Vagina (tissue), 2 donors: ENCODE measurements around the gene SLCO2A1. TPM values are rescaled to one million over a fixed set of nuclear protein-coding genes. Genes with fewer than 3 reads are reported as not detected.

Experiments
- DNase-seq, 2 donors: peaks; one replicate each; pipeline ENCODE4 v3.0.0-alpha.2; 2017; ENCODE audit errors: extremely low spot score in 2 of 2
- H3K27ac ChIP-seq: fragments of 200-600 bp; sonication (generic); one replicate; pipeline ENCODE4 v1.5.1; 2019
- H3K27me3 ChIP-seq: fragments of 200-600 bp; sonication (generic); one replicate; pipeline ENCODE4 v1.5.1; 2019
- H3K36me3 ChIP-seq, 2 donors: fragments of 200-600 bp; sonication (generic); one replicate each; pipeline ENCODE4 v1.5.1; 2017 to 2019
- H3K4me1 ChIP-seq: fragments of 200-600 bp; sonication (generic); one replicate; pipeline ENCODE4 v1.5.1; 2019
- H3K4me3 ChIP-seq, 2 donors: fragments of 200-600 bp; sonication (generic); 1 replicate in 1 of 2; 2 replicates in 1 of 2; pipeline ENCODE4 v1.5.1; 2016 to 2019
- H3K9me3 ChIP-seq: fragments of 200-600 bp; sonication (generic); one replicate; pipeline ENCODE4 v1.5.1; 2019
- POLR2A ChIP-seq, 2 donors: fragments of 450-650 bp; IDR thresholded peaks; one replicate each; pipeline ENCODE4 v1.6.1; 2017; ENCODE audit warnings: antibody characterized with exemption in 2 of 2, mild to moderate bottlenecking in 2 of 2, moderate library complexity in 2 of 2
- POLR2AphosphoS5 ChIP-seq, 2 donors: sonication (generic); formaldehyde crosslinking; IDR thresholded peaks; one replicate each; pipeline ENCODE4 v1.9.0; 2017; ENCODE audit warnings: antibody characterized with exemption in 2 of 2, mild to moderate bottlenecking in 2 of 2, low read depth in 1 of 2; ENCODE audit not compliant: insufficient read depth in 1 of 2
- intact Hi-C: fragments of 100-400 bp; cut with DNase I; formaldehyde crosslinking; loops from one replicate; pipeline ENCODE4 v1.15.1; 2023
- total RNA-seq: library from RNA; depleted of rRNA; stranded (reverse); fragments of >200 nt; gene quantifications from one replicate; pipeline ENCODE4 v1.2.3, GENCODE V29; 2016
- TF ChIP-seq, protein P1 (sequence below), 3 experiments: fragments of 450-650 bp in 2 of 3; fragments of 200-600 bp in 1 of 3; sonication (generic) in 1 of 3; IDR thresholded peaks; one replicate each; pipeline ENCODE4 v1.5.1; 2017 to 2019; ENCODE audit warnings: antibody characterized with exemption in 3 of 3, mild to moderate bottlenecking in 2 of 3, moderate library complexity in 2 of 3

SLCO2A1 gene
- total RNA-seq, 1 donor from 2014 or later: 40.3 TPM

GRCh38 chr3:133921592-133921991 is 108.1 kb downstream of the SLCO2A1 start:
- TF ChIP-seq, protein P1, sequence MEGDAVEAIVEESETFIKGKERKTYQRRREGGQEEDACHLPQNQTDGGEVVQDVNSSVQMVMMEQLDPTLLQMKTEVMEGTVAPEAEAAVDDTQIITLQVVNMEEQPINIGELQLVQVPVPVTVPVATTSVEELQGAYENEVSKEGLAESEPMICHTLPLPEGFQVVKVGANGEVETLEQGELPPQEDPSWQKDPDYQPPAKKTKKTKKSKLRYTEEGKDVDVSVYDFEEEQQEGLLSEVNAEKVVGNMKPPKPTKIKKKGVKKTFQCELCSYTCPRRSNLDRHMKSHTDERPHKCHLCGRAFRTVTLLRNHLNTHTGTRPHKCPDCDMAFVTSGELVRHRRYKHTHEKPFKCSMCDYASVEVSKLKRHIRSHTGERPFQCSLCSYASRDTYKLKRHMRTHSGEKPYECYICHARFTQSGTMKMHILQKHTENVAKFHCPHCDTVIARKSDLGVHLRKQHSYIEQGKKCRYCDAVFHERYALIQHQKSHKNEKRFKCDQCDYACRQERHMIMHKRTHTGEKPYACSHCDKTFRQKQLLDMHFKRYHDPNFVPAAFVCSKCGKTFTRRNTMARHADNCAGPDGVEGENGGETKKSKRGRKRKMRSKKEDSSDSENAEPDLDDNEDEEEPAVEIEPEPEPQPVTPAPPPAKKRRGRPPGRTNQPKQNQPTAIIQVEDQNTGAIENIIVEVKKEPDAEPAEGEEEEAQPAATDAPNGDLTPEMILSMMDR (IDR thresholded peaks at IDR 0.05): no peak
- TF ChIP-seq POLR2AphosphoS5 (IDR thresholded peaks at IDR 0.05; ENCODE audit: insufficient read depth in 1 of 2, low read depth in 1 of 2): no peak
- no peak for TF ChIP-seq POLR2A (IDR thresholded peaks at IDR 0.05)
- Histone ChIP-seq H3K9me3 (no peaks in the 10 kb centered on the region), H3K4me1 (no peaks in the 10 kb centered on the region), H3K4me3 (no peak overlapping the region), H3K27ac (no peak overlapping the region), H3K27me3 (no peaks in the 10 kb centered on the region), H3K36me3 (no peaks in the 10 kb centered on the region)
- intact Hi-C loops: loop anchor here (10.0 kb wide), 1 partner anchor 97 kb away; no protein-coding TSS in a partner anchor
- no peak for DNase-seq

GRCh38 chr3:133917144-133917543 is 112.6 kb downstream of the SLCO2A1 start:
- TF ChIP-seq POLR2AphosphoS5 (IDR thresholded peaks at IDR 0.05; ENCODE audit: insufficient read depth in 1 of 2, low read depth in 1 of 2) (no peak), POLR2A (IDR thresholded peaks at IDR 0.05) (no peak)
- TF ChIP-seq, protein P1 (IDR thresholded peaks at IDR 0.05): no peak

DNA sequence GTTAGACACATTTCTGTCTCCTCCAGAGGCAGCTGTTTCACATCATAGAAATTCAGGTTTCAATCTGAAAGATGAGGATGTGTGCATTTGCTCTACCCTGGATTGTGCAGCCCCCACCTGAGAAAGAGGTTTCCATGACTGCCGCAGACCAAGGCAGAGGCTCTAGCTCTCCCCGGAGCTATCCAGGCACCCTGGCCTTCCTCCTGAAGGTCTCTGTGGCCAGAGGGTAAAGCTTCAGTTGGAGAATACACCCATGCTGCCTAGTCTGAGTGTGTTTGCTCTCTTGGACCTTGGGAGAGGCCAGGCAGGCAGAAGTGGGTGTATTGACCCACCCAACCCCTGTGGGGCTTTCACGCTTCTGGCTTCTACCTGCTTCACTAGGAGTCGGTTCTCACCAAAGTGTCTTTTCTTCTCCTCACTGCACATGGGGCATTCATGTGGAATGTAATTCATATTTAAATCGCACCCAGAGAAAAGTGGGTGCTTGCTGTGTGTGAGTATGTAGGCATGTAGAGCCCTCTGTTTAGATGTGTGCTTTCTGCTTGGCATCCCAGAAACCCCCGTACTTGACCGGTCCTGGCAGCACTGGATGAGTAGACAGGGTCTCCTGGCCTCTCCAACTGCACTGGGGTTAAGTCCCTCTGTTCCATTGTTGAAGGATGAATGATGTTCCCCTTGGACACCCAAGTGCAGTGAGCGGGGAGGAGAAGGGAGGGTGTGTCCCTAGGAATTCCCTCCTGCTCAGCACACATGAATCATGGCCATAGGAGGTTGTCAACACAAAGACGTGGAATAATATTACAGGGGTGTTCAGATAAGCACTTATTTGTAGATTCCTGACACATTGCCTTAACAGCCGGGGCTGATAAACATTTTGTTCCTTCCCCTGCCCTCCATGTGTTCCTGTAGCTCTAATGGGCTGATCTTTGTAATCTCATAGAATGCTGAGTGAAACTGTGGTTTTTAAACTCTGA is 113.8 kb downstream of the SLCO2A1 start:
- H3K9me3 ChIP-seq: no peaks in the 10 kb centered on the region
- no peak overlapping the region for H3K4me3 ChIP-seq
- H3K27ac ChIP-seq: no peak overlapping the region
- intact Hi-C loops: no loop called here
- TF ChIP-seq, protein P1 (IDR thresholded peaks at IDR 0.05): no peak
- TF ChIP-seq POLR2A (IDR thresholded peaks at IDR 0.05) (no peak), POLR2AphosphoS5 (IDR thresholded peaks at IDR 0.05; ENCODE audit: insufficient read depth in 1 of 2, low read depth in 1 of 2) (no peak)
- no peak for DNase-seq
- no peaks in the 10 kb centered on the region for H3K36me3 ChIP-seq
- H3K27me3 ChIP-seq: no peaks in the 10 kb centered on the region
- no peaks in the 10 kb centered on the region for H3K4me1 ChIP-seq

More at GRCh38 chr3:133917144-133917543, 112.6 kb downstream of the SLCO2A1 start:
- intact Hi-C loops: no loop called here
- Histone ChIP-seq H3K36me3 (no peaks in the 10 kb centered on the region), H3K9me3 (no peaks in the 10 kb centered on the region), H3K4me3 (no peak overlapping the region), H3K4me1 (no peaks in the 10 kb centered on the region), H3K27ac (no peak overlapping the region), H3K27me3 (no peaks in the 10 kb centered on the region)
- no peak for DNase-seq

DNA sequence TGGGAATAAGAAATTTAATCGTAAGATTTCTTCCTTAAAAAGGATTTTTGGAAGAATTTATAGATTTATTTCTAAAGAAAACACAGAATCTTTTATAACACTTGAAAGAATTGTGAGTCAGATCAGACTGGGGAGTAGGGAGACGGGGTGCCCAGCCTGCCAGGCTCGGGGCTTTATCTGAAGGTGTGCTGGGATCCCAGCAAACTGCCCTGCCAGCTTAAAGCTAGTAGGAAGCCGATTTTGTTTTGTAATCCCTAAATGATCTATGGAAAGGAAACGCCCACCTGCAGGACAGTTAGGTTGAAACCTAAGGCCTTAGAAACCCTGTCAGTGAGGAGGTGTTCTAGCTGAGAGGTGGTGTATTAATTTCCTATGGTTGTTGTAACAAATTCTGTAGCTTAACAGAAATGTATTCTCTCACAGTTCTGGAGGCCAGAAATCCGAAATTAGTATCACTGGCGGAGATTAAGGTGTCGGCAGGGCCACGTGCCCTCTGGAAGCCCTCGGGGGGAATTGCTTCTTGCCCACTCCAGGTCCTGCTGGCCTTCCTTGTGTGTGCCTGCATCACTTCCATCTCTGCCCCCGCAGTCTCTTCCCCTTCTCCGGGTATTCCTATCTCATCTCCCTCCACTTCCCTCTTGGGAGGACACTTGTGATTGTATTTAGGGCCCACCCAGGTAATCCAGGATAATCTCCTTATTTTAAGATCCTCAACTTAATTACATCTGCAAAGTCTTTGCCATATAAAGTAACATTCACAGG is 114.7 kb downstream of the SLCO2A1 start:
- TF ChIP-seq POLR2AphosphoS5 (IDR thresholded peaks at IDR 0.05; ENCODE audit: insufficient read depth in 1 of 2, low read depth in 1 of 2): no peak
- no peak for TF ChIP-seq POLR2A (IDR thresholded peaks at IDR 0.05)
- TF ChIP-seq, protein P1 (IDR thresholded peaks at IDR 0.05): no peak
- H3K9me3 ChIP-seq: no peaks in the 10 kb centered on the region
- no peaks in the 10 kb centered on the region for H3K27me3 ChIP-seq
- DNase-seq: no peak
- no peak overlapping the region for H3K27ac ChIP-seq
- H3K4me3 ChIP-seq: no peak overlapping the region
- intact Hi-C loops: no loop called here
- no peaks in the 10 kb centered on the region for H3K4me1 ChIP-seq
- no peaks in the 10 kb centered on the region for H3K36me3 ChIP-seq
